CD4-positive, CD25-positive, alpha-beta regulatory T cell (primary cell): ENCODE results near the gene TBC1D19. TPM values are rescaled to one million over a fixed set of nuclear protein-coding genes. Genes with fewer than 3 reads are reported as not detected.
"Not testable (repeated sequence)": the region's sequence is repeated elsewhere in the genome, so short reads cannot be mapped to it uniquely, and the experiment has no call there.

Source experiments
- ATAC-seq, 2 donors: fragments of 150-1000 bp; cut with Tn5 transposase; one replicate each; pipeline ENCODE4 v1.10.0; 2021; ENCODE audit warnings: low read depth in 2 of 2, moderate number of reproducible peaks in 2 of 2, moderate library complexity in 1 of 2
- DNase-seq, 3 donors: peaks; one replicate each; pipeline versions ENCODE4 v3.0.0 to v3.0.0-alpha.2; 2012 to 2022; ENCODE audit warnings: mixed read lengths in 1 of 3
- H3K27ac ChIP-seq: one replicate; pipeline ENCODE4 v1.7.0; 2013; ENCODE audit warnings: mild to moderate bottlenecking, low read length; ENCODE audit not compliant: insufficient read depth, poor library complexity, severe bottlenecking
- H3K27me3 ChIP-seq: one replicate; pipeline ENCODE4 v1.7.0; 2013; ENCODE audit warnings: low read length; ENCODE audit not compliant: control insufficient read depth, insufficient read depth
- H3K36me3 ChIP-seq: one replicate; pipeline ENCODE4 v1.7.0; 2013; ENCODE audit warnings: mild to moderate bottlenecking, low read length, moderate library complexity; ENCODE audit not compliant: control insufficient read depth, insufficient read depth
- H3K4me1 ChIP-seq: 2 replicates; pipeline ENCODE4 v1.7.0; 2013; ENCODE audit warnings: mild to moderate bottlenecking, low read length; ENCODE audit not compliant: insufficient read depth, control insufficient read depth, poor library complexity, severe bottlenecking
- H3K4me3 ChIP-seq: one replicate; pipeline ENCODE4 v1.7.0; 2013; ENCODE audit warnings: low read depth, mild to moderate bottlenecking, low read length, moderate library complexity
- H3K9me3 ChIP-seq, 2 experiments: 1 replicate in 1 of 2; 2 replicates in 1 of 2; pipeline ENCODE4 v1.7.0; 2013; ENCODE audit warnings: low read length in 2 of 2, mild to moderate bottlenecking in 1 of 2, moderate library complexity in 1 of 2; ENCODE audit not compliant: control insufficient read depth in 2 of 2
- H3K27ac Mint-ChIP-seq, 3 donors: one replicate each; pipeline ENCODE4 v1.8.0; 2020 to 2022; ENCODE audit warnings: mild to moderate bottlenecking in 3 of 3, mixed read lengths in 3 of 3, moderate library complexity in 2 of 3
- H3K27me3 Mint-ChIP-seq: one replicate; pipeline ENCODE4 v1.8.0; 2022; ENCODE audit warnings: mild to moderate bottlenecking, mixed read lengths
- H3K36me3 Mint-ChIP-seq: one replicate; pipeline ENCODE4 v1.8.0; 2020; ENCODE audit warnings: mixed read lengths
- H3K4me1 Mint-ChIP-seq, 4 donors: one replicate each; pipeline ENCODE4 v1.8.0; 2020 to 2022; ENCODE audit warnings: mixed read lengths in 4 of 4, mild to moderate bottlenecking in 1 of 4
- H3K4me3 Mint-ChIP-seq, 4 donors: one replicate each; pipeline ENCODE4 v1.8.0; 2020 to 2022; ENCODE audit warnings: mild to moderate bottlenecking in 4 of 4, mixed read lengths in 4 of 4, moderate library complexity in 3 of 4
- H3K9me3 Mint-ChIP-seq, 7 donors: one replicate each; pipeline ENCODE4 v1.8.0; 2020 to 2022; ENCODE audit warnings: mixed read lengths in 7 of 7, mild to moderate bottlenecking in 3 of 7, moderate library complexity in 2 of 7
- polyA plus RNA-seq, 4 donors: library from polyadenylated mRNA; unstranded; fragments of 300-500 nt; fragmentation: Illumina TruSeq; gene quantifications; one replicate each; pipeline ENCODE4 v1.2.3, GENCODE V29; 2021
- total RNA-seq: library from RNA; stranded (reverse); gene quantifications from one replicate; pipeline ENCODE4 v1.2.3, GENCODE V29; 2022

Gene TBC1D19
- total and polyA plus RNA-seq, 5 donors from 2014 or later: 3.1 to 7.8 (median 5.1) TPM

DNA sequence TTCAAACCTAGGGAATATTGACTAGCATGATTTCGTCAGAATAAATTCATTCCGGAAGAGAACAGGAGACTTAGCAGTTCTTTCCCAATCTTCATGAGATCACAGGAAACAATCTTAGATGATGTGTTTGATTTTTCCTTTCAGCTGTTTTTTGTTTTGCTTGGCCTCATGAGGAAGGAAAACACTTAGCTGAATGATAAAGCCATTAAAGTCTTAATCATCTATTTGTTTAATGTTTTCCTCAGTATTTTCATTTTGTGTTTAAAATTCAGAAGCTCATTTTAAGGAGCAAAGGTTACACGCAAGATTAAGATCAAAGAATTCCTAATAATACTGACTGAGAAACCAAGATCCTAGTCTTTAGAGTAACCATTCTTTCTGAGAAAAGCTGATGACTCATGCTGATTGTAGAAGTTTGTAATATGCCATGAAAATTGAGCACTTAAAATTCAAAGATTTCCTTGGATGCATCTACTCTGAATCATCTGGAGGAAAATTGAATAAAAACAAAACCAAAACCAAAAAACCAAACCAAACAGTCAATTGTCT lies 15.4 kb upstream of the TBC1D19 start:
- Mint-ChIP-seq H3K9me3 (peaks cover 0 to 2% (median 0%) of the 10 kb centered on the region in 7 donors), H3K36me3 (no peaks in the 10 kb centered on the region), H3K4me1 (no peaks in the 10 kb centered on the region), H3K27ac (no peak overlapping the region), H3K27me3 (peaks cover 38% of the 10 kb centered on the region), H3K4me3 (no peak overlapping the region)
- Histone ChIP-seq H3K4me3 (no peak overlapping the region), H3K4me1 (no peaks in the 10 kb centered on the region), H3K36me3 (no peaks in the 10 kb centered on the region), H3K27me3 (peaks cover 21% of the 10 kb centered on the region), H3K27ac (no peak overlapping the region), H3K9me3 (no peaks in the 10 kb centered on the region)
- no peak for ATAC-seq
- no peak for DNase-seq

DNA sequence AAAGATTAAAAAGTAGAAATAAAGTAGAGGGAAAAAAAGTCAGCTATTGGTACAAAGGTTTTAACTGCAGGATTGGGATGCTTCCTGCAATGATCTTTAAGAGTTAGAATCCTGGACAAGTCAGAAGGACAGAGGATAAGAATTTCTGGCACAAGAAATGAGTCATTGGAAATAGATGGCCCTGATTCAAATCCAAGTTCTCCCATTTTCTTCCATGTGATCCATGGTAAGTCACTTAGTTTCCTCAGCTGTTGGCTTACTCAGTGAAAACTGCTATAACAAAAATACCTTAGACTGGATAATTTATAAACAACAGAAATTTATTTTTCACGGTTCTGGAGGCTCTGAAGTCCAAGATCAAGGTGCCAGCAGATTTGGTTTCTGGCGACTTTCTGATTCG lies 13.3 kb upstream of the TBC1D19 start:
- Histone ChIP-seq H3K36me3 (no peaks in the 10 kb centered on the region), H3K4me3 (no peak overlapping the region), H3K4me1 (no peaks in the 10 kb centered on the region), H3K27ac (no peak overlapping the region), H3K27me3 (peaks cover 18% of the 10 kb centered on the region), H3K9me3 (no peaks in the 10 kb centered on the region)
- H3K4me1 Mint-ChIP-seq: no peaks in the 10 kb centered on the region
- no peaks in the 10 kb centered on the region for H3K36me3 Mint-ChIP-seq
- H3K27ac Mint-ChIP-seq: no peak overlapping the region
- ATAC-seq (no peak), DNase-seq (no peak)
- peaks cover 36% of the 10 kb centered on the region for H3K27me3 Mint-ChIP-seq
- no peak overlapping the region for H3K4me3 Mint-ChIP-seq
- peaks cover 0 to 2% (median 0%) of the 10 kb centered on the region in 7 donors for H3K9me3 Mint-ChIP-seq

GRCh38 chr4:26573389-26573794 lies 10.5 kb upstream of the TBC1D19 start:
- H3K4me3 Mint-ChIP-seq: no peak overlapping the region
- Histone ChIP-seq H3K9me3 (no peaks in the 10 kb centered on the region), H3K27me3 (peaks cover 19% of the 10 kb centered on the region), H3K4me1 (no peaks in the 10 kb centered on the region), H3K36me3 (no peaks in the 10 kb centered on the region), H3K4me3 (no peak overlapping the region), H3K27ac (no peak overlapping the region)
- ATAC-seq: no peak
- peaks cover 25% of the 10 kb centered on the region for H3K27me3 Mint-ChIP-seq
- peak in 1 of 3 donors; percentile 14 for DNase-seq
- H3K36me3 Mint-ChIP-seq: no peaks in the 10 kb centered on the region
- H3K9me3 Mint-ChIP-seq: peaks cover 0 to 2% (median 0%) of the 10 kb centered on the region in 7 donors
- H3K4me1 Mint-ChIP-seq: no peaks in the 10 kb centered on the region
- no peak overlapping the region for H3K27ac Mint-ChIP-seq

DNA sequence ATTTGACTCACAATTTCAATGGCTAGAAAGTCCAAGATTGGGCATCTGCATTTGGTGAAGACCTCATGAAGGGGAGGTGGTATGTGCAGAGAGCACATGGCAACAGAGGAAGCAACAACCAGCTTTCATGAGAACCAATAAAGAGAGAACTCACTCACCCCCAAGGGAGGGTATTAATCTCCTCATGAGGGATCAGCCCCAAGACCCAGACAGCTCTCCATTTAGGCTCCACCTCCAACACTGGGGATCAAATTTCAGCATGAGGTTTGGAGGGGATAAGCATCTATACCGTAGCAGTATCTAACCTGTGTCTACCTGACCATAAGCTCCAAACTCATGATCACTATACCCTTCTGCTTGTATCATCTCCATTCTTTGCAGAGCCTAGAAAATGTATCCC lies 9.3 kb upstream of the TBC1D19 start:
- Mint-ChIP-seq H3K27me3 (peaks cover 20% of the 10 kb centered on the region), H3K9me3 (peaks cover 0 to 3% (median 0%) of the 10 kb centered on the region in 7 donors), H3K36me3 (no peaks in the 10 kb centered on the region), H3K4me1 (no peaks in the 10 kb centered on the region), H3K27ac (no peak overlapping the region), H3K4me3 (no peak overlapping the region)
- DNase-seq (no peak), ATAC-seq (no peak)
- Histone ChIP-seq H3K27me3 (peaks cover 22% of the 10 kb centered on the region), H3K4me1 (no peaks in the 10 kb centered on the region), H3K36me3 (no peaks in the 10 kb centered on the region), H3K4me3 (no peak overlapping the region), H3K9me3 (no peaks in the 10 kb centered on the region), H3K27ac (no peak overlapping the region)

GRCh38 chr4:26576231-26576739 lies 7.6 kb upstream of the TBC1D19 start:
- Histone ChIP-seq H3K27ac (no peak overlapping the region), H3K36me3 (no peaks in the 10 kb centered on the region), H3K4me1 (no peaks in the 10 kb centered on the region), H3K9me3 (no peaks in the 10 kb centered on the region), H3K27me3 (peaks cover 22% of the 10 kb centered on the region), H3K4me3 (no peak overlapping the region)
- ATAC-seq (no peak), DNase-seq (no peak)
- H3K4me1 Mint-ChIP-seq: no peaks in the 10 kb centered on the region
- peaks cover 15% of the 10 kb centered on the region for H3K27me3 Mint-ChIP-seq
- peaks cover 0 to 3% (median 0%) of the 10 kb centered on the region in 7 donors for H3K9me3 Mint-ChIP-seq
- H3K36me3 Mint-ChIP-seq: no peaks in the 10 kb centered on the region
- H3K4me3 Mint-ChIP-seq: no peak overlapping the region
- H3K27ac Mint-ChIP-seq: no peak overlapping the region

DNA sequence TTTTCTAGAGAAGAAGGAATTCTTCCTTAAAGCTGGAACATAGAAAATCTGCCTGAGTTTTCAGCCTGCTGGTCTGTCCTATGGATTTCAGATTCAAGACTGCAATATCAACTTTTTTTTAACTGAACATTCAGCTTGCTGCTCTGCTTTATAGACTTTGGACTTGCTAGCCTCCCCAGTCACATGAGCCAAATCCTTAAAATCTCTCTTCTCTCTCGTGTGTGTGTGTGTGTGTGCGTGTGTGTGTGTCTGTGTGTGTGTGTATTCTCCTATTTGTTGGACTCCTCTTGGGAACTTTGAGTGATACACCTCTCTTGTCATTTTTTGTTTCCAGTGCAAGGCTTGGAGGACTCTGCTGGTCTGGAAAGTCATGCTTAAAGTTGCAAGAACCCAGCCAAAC lies 6.8 kb upstream of the TBC1D19 start:
- no peaks in the 10 kb centered on the region for H3K4me1 ChIP-seq
- H3K27ac ChIP-seq: no peak overlapping the region
- H3K27me3 ChIP-seq: peaks cover 22% of the 10 kb centered on the region
- no peaks in the 10 kb centered on the region for H3K36me3 ChIP-seq
- H3K27me3 Mint-ChIP-seq: peaks cover 13% of the 10 kb centered on the region
- no peak overlapping the region for H3K4me3 Mint-ChIP-seq
- peaks cover 0 to 3% (median 0%) of the 10 kb centered on the region in 7 donors for H3K9me3 Mint-ChIP-seq
- no peak overlapping the region for H3K27ac Mint-ChIP-seq
- ATAC-seq: no peak
- H3K4me1 Mint-ChIP-seq: no peaks in the 10 kb centered on the region
- H3K36me3 Mint-ChIP-seq: no peaks in the 10 kb centered on the region
- DNase-seq: no peak
- no peak overlapping the region for H3K4me3 ChIP-seq
- no peaks in the 10 kb centered on the region for H3K9me3 ChIP-seq

DNA sequence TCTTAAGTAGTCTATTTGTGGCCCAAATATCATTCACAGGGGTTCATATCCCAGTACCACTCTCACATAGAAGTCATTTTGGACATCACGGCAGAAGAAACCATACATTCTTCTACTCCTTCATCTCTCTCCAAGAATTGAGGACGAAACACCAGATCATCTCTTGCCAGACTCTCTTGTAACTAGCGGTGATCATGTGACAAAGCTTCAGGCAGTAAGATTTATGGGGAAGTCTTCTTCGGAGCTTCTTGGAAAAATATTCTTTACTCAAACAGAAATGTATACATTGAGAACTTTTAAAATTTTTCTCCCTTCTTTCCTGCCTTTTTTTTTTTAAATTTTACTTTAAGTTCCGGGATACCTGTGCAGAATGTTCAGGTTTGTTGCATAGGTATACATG lies 4.7 kb upstream of the TBC1D19 start:
- Mint-ChIP-seq H3K4me1 (peaks cover 7 to 17% (median 16%) of the 10 kb centered on the region in 4 donors), H3K27ac (no peak overlapping the region), H3K27me3 (peaks cover 6% of the 10 kb centered on the region), H3K36me3 (no peaks in the 10 kb centered on the region), H3K4me3 (peak overlapping the region in 1 of 4 donors; percentile 38), H3K9me3 (peaks cover 0 to 3% (median 0%) of the 10 kb centered on the region in 7 donors)
- Histone ChIP-seq H3K4me1 (peaks cover 8% of the 10 kb centered on the region), H3K27me3 (peaks cover 19% of the 10 kb centered on the region), H3K9me3 (no peaks in the 10 kb centered on the region), H3K4me3 (no peak overlapping the region), H3K27ac (no peak overlapping the region), H3K36me3 (no peaks in the 10 kb centered on the region)
- DNase-seq: no peak
- no peak for ATAC-seq

DNA sequence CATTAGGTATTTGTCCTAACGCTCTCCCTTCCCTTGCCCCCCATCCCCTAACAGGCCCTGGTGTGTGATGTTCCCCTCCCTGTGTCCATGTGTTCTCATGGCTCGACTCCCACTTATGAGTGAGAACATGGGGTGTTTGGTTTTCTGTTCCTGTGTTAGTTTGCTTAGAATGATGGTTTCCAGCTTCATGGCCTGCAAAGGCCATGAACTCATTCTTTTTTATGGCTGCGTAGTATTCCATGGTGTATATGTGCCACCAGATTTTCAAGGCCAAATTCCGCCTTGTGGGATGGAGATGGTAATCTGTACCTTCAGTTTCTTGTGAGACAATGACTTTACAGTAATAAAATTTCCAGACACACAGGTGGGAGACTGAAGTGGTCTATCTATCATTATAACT lies 2.5 kb upstream of the TBC1D19 start:
- not testable (repeated sequence) for H3K27ac Mint-ChIP-seq, ATAC-seq, H3K27me3 Mint-ChIP-seq, H3K27ac ChIP-seq, H3K36me3 Mint-ChIP-seq, H3K4me3 ChIP-seq, H3K4me3 Mint-ChIP-seq, H3K9me3 ChIP-seq, H3K27me3 ChIP-seq, H3K36me3 ChIP-seq, DNase-seq, H3K9me3 Mint-ChIP-seq
- peaks cover 22 to 35% (median 30%) of the 10 kb centered on the region in 4 donors for H3K4me1 Mint-ChIP-seq
- peaks cover 17% of the 10 kb centered on the region for H3K4me1 ChIP-seq
